Peyer's patch (tissue), 4 donors: ENCODE results near the gene MYO7A. TPM values are rescaled to one million over a fixed set of nuclear protein-coding genes. Genes with fewer than 3 reads are reported as not detected.

Experiments
- DNase-seq, 3 donors: peaks; one replicate each; pipeline ENCODE4 v3.0.0-alpha.2; 2017 to 2019
- H3K27ac ChIP-seq, 4 donors: fragments of 200-600 bp; sonication (generic); one replicate each; pipeline ENCODE4 v1.5.1; 2016 to 2019
- H3K27me3 ChIP-seq, 2 donors: fragments of 200-600 bp; sonication (generic); one replicate each; pipeline ENCODE4 v1.5.1; 2019
- H3K36me3 ChIP-seq, 3 donors: fragments of 200-600 bp; sonication (generic); one replicate each; pipeline ENCODE4 v1.5.1; 2016 to 2019
- H3K4me1 ChIP-seq, 4 donors: fragments of 200-600 bp; sonication (generic); one replicate each; pipeline ENCODE4 v1.5.1; 2016 to 2019
- H3K4me3 ChIP-seq, 4 donors: fragments of 200-600 bp; sonication (generic); 1 replicate in 3 of 4; 2 replicates in 1 of 4; pipeline ENCODE4 v1.5.1; 2016 to 2019; ENCODE audit warnings: mild to moderate bottlenecking in 1 of 4
- H3K9me3 ChIP-seq, 4 donors: fragments of 200-600 bp; sonication (generic); one replicate each; pipeline ENCODE4 v1.5.1; 2016 to 2019; ENCODE audit warnings: mild to moderate bottlenecking in 1 of 4
- CTCF ChIP-seq, 6 experiments: fragments of 450-650 bp in 4 of 6; fragments of 200-600 bp in 2 of 6; sonication (generic) in 1 of 6; IDR thresholded peaks; one replicate each; pipeline ENCODE4 v1.5.1; 2017 to 2019; ENCODE audit warnings: antibody characterized with exemption in 6 of 6, mild to moderate bottlenecking in 3 of 6, moderate library complexity in 1 of 6
- POLR2A ChIP-seq, 2 donors: fragments of 450-650 bp; IDR thresholded peaks; one replicate each; pipeline ENCODE4 v1.5.1; 2017; ENCODE audit warnings: antibody characterized with exemption in 2 of 2, mild to moderate bottlenecking in 2 of 2, moderate library complexity in 2 of 2
- total RNA-seq, 4 donors: library from RNA; depleted of rRNA; stranded (reverse); fragments of >200 nt; gene quantifications; one replicate each; pipeline ENCODE4 v1.1.0, GENCODE V29; 2016

The MYO7A gene
- total RNA-seq, 4 donors from 2014 or later: 6.1 to 15.7 (median 7.1) TPM

- no peak overlapping the region for H3K4me3 ChIP-seq
- no peaks in the 10 kb centered on the region for H3K4me1 ChIP-seq
- peak overlapping the region in 1 of 4 donors; percentile 35 for H3K27ac ChIP-seq
- H3K36me3 ChIP-seq: no peaks in the 10 kb centered on the region
- H3K27me3 ChIP-seq: no peaks in the 10 kb centered on the region
- TF ChIP-seq CTCF (IDR thresholded peaks at IDR 0.05) (no peak), POLR2A (IDR thresholded peaks at IDR 0.05) (no peak)
- no peaks in the 10 kb centered on the region for H3K9me3 ChIP-seq
- no peak for DNase-seq
Observed at GRCh38 chr11:77137421-77137820, 9.4 kb downstream of the MYO7A start.

GRCh38 chr11:77138106-77138649, 10.1 kb downstream of the MYO7A start:
- Histone ChIP-seq H3K4me1 (no peaks in the 10 kb centered on the region), H3K27ac (no peak overlapping the region), H3K9me3 (no peaks in the 10 kb centered on the region), H3K27me3 (no peaks in the 10 kb centered on the region), H3K36me3 (no peaks in the 10 kb centered on the region), H3K4me3 (no peak overlapping the region)
- TF ChIP-seq POLR2A (IDR thresholded peaks at IDR 0.05): no peak
- no peak for TF ChIP-seq CTCF (IDR thresholded peaks at IDR 0.05)
- DNase-seq: no peak

GRCh38 chr11:77139201-77139600, 11.2 kb downstream of the MYO7A start:
- no peak for DNase-seq
- TF ChIP-seq CTCF (IDR thresholded peaks at IDR 0.05): no peak
- no peak for TF ChIP-seq POLR2A (IDR thresholded peaks at IDR 0.05)
- Histone ChIP-seq H3K27me3 (no peaks in the 10 kb centered on the region), H3K4me1 (peaks cover 0 to 1% (median 0%) of the 10 kb centered on the region in 4 donors), H3K27ac (no peak overlapping the region), H3K36me3 (no peaks in the 10 kb centered on the region), H3K9me3 (no peaks in the 10 kb centered on the region), H3K4me3 (no peak overlapping the region)

GRCh38 chr11:77140231-77140851, 12.3 kb downstream of the MYO7A start:
- TF ChIP-seq CTCF (IDR thresholded peaks at IDR 0.05) (no peak), POLR2A (IDR thresholded peaks at IDR 0.05) (no peak)
- H3K4me1 ChIP-seq: peaks cover 0 to 13% (median 1%) of the 10 kb centered on the region in 4 donors

GRCh38 chr11:77141034-77141433, 13.0 kb downstream of the MYO7A start:
- Histone ChIP-seq H3K4me3 (no peak overlapping the region), H3K27ac (no peak overlapping the region), H3K36me3 (no peaks in the 10 kb centered on the region), H3K27me3 (no peaks in the 10 kb centered on the region), H3K4me1 (peaks cover 0 to 20% (median 1%) of the 10 kb centered on the region in 4 donors), H3K9me3 (no peaks in the 10 kb centered on the region)
- DNase-seq: no peak
- TF ChIP-seq CTCF (IDR thresholded peaks at IDR 0.05) (no peak), POLR2A (IDR thresholded peaks at IDR 0.05) (no peak)

More at GRCh38 chr11:77140231-77140851, 12.3 kb downstream of the MYO7A start:
- H3K27me3 ChIP-seq: no peaks in the 10 kb centered on the region
- DNase-seq: no peak
- H3K9me3 ChIP-seq: no peaks in the 10 kb centered on the region
- H3K27ac ChIP-seq: peak overlapping the region in 1 of 4 donors; percentile 25
- no peaks in the 10 kb centered on the region for H3K36me3 ChIP-seq
- no peak overlapping the region for H3K4me3 ChIP-seq
